GDM1 (cell line): ENCODE measurements around the gene ANO3.
"Not testable (repeated sequence)": the region's sequence is repeated elsewhere in the genome, so short reads cannot be mapped to it uniquely, and the experiment has no call there.

Source experiments
- DNase-seq: peaks from one replicate; lab custom pipeline; 2025; lab: John Stamatoyannopoulos, UW

The ANO3 gene

DNA sequence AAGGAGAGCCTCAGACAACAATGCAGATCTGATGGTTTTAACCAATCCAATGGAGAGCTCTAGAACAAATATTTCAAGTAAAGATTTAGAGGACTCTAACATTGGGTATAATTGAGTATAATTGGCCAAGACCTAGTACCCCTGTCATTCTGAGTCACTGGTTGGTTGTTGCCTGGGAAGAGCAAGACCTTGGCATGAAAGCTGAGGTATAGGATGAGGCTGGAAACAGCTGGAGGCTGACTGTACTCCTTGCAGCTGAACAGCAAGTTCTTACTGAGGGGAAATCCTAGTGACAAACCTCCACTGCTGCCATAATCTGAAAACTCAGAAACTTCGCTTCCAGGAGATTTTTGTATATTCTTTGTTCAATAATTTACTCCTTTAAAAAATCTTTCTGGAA, 294.4 kb downstream of the ANO3 start:
- DNase-seq, result no peak

DNA sequence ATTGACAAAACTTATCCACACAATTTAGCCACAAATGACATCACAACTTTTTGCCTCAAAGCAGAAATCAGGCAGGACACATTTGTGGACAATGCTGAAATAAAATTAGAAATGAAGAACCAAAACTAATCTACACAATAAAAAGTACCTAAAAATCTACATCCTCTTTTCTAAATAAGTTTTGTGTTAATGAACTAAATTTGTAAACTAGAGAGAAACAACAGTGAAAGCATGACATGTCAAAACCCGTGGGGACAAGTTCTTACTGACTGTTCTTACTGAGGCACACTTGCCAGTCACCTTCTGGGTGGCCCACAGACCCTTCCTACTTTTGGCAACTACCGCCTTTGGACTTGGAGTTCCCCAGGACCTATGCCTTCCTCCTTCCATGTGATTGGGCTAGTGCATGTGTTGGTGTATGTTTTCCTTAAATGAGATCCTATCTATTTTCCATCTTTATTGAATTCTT, 300.8 kb downstream of the ANO3 start:
- DNase-seq, result no peak

- DNase-seq, result not testable (repeated sequence)
These were observed 311.4 kb downstream of the ANO3 start for GRCh38 chr11:26643314-26643713.

GRCh38 chr11:26649884-26650283, 318.0 kb downstream of the ANO3 start:
- DNase-seq, result peak; percentile 42

GRCh38 chr11:26651916-26652315, 320.0 kb downstream of the ANO3 start:
- no peak for DNase-seq

DNA sequence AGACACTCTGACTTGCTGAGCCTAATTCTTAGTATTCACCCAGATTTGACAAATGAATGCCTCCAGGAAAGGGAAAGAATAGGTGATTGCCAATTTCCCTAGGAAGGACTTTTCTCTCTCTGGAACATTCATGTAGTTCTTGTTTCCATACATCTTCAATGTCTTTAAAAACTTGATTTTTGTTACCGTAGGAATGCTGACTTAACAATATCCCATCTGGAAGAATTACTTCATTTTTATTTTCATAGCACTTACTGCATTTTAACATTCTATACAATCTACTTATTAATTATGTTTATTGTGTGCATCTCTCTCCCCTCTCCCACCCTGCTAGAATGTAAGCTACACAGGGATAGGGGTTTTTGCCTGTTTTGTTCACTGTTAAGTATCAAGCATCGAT, 323.4 kb downstream of the ANO3 start:
- no peak for DNase-seq

DNA sequence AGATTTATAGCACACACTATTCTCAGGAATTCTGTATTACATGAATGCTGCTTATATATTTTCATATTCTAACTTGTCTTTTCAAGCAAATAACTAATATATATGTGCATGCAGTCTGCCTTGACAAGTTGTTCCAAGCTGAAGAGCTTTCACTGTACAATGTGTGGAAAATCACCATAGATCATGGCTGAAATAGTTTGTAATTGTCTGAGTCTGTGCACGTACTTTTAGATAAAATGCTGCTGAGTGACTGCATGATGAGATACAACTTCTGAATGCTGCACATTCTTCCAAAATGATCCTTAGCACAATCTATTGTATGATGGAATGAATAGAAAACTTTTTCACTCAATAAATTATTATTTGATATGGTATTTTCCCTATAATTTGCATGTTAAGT, 331.0 kb downstream of the ANO3 start:
- no peak for DNase-seq

- DNase-seq, result no peak
These were observed 333.1 kb downstream of the ANO3 start for GRCh38 chr11:26665036-26665435.

- no peak for DNase-seq
These were observed 334.0 kb downstream of the ANO3 start for GRCh38 chr11:26665946-26666345.

DNA sequence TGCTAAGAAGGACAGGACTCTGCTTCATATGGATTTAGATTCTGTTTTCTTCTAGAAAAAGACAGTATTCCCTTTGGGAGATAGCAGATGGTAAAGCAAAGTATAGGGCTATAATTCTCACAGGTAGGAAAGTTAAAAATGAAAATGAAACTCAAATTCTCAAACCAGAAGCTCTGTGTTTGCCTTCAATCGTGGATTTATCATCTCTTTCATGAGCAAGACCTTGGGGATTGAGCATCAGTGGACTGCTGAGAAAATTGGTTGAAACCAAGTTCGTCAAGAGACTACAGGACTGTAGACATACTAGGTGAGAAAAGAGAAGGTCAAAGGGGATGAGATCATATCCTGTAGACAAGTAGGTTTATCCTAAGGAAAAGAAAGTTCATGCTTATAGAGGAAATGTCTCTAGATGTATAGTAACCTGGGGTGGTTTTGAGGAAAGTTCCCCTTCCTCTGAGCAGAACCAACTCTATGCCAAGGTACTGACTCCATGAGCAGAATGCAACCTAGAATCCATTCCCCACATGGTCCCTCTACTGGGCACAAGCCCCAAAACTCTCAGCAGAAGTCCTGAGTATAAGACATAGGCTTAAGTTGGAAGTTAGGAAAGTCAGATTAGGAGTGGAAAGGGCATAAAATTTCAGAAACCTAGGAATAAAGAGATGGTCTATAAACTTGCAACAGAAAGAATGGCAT, 343.5 kb downstream of the ANO3 start:
- DNase-seq, result no peak

- DNase-seq, result no peak
These were observed 344.7 kb downstream of the ANO3 start for GRCh38 chr11:26676641-26677040.

DNA sequence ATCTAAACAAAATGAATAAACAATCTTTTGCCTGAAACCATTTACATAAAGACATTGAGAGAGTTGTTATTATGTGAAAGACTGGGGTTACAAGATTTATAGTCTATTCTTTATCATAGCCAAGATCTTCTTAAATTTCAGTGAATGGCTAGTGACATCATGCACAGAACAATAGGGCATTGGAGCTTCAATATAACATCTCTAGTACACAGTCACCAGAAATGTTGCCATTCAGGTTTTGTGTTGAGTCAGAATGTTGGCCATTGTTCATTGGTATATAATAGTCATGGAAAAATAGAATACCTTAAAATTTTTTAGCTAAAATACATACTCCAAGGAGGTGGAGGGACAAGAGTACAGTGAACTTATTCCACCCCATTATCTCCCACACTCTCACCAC, 345.6 kb downstream of the ANO3 start:
- no peak for DNase-seq

DNA sequence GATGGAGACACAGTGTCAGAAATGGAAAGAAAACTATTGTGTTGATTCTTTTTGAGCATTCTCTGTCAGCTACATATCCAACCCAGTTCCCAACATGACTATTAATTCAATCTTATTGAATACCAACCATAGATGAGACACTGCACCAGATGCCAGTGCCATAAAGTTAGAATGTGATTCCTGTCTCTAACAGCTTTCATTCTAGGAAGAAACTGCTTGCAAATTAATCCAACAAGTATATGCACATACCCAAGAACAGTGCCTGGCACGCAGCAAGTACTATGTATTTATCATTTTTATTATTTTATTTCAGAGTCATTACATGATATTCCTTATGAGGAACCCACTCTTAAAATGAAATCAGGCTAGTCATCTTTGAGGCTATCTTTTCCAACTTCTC, 355.4 kb downstream of the ANO3 start:
- DNase-seq, result no peak

DNA sequence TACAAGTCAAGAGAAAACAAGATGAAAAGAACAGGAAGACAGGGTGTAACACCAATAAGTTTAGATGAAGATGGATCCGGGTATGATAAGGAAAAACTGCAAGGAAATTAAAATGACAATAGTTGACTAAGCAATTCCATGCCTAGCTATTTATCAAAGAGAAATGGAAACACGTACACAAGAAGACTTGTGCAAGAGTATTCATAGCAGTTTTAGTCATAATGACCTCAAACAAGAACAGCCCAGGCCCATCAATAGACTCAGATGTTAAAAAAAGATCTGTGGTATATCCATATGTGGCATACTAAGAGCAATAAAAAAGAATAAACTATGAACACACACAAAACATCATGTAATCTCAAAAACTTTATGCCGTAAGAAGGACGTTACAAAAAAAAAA, 356.8 kb downstream of the ANO3 start:
- no peak for DNase-seq

DNA sequence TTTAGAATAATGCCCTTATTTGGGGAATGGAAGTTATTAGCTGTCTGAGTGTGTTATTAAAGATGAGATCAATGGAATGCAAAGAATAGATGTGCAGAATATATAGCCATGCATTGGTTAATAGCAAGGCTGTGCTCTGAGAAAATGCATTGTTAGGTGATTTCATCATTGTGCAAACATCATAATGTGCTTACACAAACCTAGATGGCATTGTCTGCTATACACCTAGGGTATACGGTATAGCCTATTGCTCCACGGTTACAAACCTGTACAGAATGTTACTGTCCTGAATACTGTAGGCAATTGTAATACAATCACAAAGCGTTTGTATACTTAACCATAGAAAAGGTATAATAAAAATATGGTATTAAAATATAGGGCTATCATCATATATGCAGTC, 364.4 kb downstream of the ANO3 start:
- no peak for DNase-seq

GRCh38 chr11:26698224-26698623, 366.3 kb downstream of the ANO3 start:
- no peak for DNase-seq

GRCh38 chr11:26700574-26701235, 368.8 kb downstream of the ANO3 start:
- no peak for DNase-seq

- DNase-seq, result no peak
These were observed 370.5 kb downstream of the ANO3 start for GRCh38 chr11:26702406-26702805.

DNA sequence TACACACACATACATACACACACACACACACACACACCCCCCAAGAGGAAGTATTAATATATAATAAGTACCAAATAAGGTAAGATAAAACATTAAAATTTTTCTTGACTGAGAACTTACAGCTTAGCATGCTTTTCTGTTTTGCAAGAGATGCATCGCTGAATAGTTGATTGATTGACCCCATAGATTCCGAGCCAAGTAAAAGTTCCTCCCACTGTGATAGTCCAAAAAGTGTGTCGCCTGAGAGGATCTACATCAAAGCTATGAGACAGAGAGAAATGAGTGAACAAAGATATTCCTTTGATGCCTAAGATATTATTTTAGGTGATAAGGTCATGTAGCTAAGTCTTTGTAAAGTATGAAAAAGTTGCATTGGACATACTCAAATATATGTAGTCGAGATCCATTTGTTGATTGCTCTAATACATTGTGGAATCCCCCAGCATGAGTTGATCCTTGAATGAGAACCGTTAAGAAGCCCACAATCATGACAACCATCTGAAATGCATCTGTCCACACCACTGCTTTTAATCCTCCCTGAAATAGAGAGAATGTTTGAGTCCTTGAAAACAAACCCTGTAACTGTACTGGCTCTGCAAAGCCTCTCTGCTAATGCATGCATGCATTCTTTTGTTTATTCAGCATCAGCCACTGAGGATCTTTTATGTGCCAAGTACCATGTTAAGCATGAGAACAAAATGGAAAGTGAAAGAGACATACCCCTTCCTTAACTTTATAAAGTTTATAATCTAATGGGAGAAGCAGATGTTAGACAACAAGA, 371.7 kb downstream of the ANO3 start:
- DNase-seq, result no peak

DNA sequence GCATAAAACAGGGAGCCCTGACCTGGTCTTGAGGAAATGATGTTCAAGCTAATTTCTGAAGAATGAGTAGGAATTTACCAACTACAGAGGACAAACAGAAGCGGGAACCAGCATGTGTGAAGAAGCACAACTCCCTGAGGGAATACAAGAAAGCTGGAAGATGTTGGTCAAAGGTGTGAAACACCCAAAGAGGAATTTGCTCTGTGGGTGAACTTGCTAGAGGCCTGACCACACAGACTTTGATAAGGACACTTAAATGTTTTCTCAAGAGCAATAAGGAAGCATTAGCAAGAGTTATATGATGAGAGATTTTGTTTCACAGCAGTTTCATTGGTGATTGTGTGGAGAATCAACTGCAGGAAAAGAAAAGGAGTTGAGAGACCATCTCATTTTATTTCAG, 372.3 kb downstream of the ANO3 start:
- DNase-seq, result no peak

DNA sequence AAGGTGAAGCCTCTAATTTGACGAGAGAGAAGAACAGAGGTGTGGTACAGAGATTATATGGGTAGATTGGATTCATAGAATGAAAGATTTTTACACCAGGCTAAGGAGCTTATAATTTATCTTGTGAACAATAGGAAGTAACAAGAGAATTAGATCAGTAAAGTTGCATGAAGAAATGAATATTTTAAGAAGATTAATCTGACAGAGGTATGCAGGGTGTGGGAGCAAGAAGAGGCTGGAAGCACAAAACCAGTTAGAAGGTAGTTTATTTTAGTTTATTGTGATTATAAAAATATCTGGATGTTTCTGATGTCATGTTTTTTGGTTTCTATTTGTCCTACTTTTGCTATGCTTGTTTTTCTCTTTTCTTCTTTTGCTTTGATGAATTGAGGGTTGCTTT, 374.3 kb downstream of the ANO3 start:
- no peak for DNase-seq

DNA sequence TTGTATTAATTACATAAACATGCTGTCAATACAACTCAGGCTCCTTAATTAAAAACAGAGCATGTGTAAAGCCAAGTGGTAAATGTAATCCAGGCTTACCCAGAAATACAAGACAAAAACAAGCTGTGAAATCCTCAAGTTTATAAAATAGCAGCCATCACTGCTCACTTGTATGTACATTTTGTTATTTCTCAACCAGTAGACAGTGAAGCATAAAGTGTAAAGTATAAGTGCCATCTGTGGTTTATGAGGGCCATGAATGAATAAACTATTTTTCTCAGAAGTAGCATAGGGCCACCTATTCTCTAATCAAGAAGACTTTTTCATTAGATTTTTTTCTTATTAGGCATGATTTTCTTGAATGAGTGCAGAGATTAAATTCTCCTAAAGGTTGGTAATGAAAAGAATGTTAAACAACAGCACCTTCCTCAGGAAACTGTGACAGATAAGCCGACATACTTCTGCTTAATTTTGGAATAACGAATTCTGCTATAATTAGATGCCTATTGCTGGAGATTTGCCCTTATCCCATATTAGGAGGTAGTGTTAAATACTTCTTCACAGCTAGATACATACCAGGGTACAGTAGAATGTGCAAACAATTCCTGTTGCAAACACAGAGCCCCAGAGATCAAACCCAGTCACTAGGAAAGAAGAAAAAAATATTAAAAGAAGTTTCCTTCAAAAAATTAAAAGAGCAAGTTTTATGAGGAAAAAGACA, 377.0 kb downstream of the ANO3 start:
- DNase-seq, result no peak
